ENCODE measurements around the gene MICU1. TPM values are rescaled to one million over a fixed set of nuclear protein-coding genes. Genes with fewer than 3 reads are reported as not detected.

MICU1 gene
- total RNA-seq, 1 donor from 2014 or later: 37.2 TPM

DNA sequence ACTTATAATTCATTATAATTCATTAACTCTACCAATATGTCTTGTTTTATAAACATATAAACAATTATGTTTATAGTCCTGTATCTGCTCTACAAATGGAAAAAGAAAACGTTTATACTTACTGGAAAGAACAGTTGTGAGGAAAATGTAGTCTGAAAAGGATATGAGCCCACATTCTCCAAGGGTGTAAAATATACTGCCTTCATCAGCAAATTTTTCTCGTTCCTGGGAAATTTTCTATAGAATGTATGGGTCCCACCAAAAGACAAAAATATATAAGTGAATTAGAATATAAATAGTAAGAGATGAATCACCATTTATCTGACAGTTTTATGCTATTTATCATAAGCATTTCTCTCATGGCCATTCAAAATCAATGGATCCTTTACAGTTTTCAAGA, 117.8 kb downstream of the MICU1 start:
- Histone ChIP-seq H3K4me3 (ENCODE audit: low read depth, low read length) (no peak overlapping the region), H3K36me3 (ENCODE audit: control insufficient read depth, insufficient read depth, low read length) (no peaks in the 10 kb centered on the region), H3K27me3 (ENCODE audit: control insufficient read depth, insufficient read depth, low read length) (no peaks in the 10 kb centered on the region)
- TF ChIP-seq, protein P1, sequence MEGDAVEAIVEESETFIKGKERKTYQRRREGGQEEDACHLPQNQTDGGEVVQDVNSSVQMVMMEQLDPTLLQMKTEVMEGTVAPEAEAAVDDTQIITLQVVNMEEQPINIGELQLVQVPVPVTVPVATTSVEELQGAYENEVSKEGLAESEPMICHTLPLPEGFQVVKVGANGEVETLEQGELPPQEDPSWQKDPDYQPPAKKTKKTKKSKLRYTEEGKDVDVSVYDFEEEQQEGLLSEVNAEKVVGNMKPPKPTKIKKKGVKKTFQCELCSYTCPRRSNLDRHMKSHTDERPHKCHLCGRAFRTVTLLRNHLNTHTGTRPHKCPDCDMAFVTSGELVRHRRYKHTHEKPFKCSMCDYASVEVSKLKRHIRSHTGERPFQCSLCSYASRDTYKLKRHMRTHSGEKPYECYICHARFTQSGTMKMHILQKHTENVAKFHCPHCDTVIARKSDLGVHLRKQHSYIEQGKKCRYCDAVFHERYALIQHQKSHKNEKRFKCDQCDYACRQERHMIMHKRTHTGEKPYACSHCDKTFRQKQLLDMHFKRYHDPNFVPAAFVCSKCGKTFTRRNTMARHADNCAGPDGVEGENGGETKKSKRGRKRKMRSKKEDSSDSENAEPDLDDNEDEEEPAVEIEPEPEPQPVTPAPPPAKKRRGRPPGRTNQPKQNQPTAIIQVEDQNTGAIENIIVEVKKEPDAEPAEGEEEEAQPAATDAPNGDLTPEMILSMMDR (IDR thresholded peaks at IDR 0.05; ENCODE audit: insufficient read depth, low read length, poor library complexity, severe bottlenecking): no peak
- DNase-seq (ENCODE audit: low read depth): no peak

DNA sequence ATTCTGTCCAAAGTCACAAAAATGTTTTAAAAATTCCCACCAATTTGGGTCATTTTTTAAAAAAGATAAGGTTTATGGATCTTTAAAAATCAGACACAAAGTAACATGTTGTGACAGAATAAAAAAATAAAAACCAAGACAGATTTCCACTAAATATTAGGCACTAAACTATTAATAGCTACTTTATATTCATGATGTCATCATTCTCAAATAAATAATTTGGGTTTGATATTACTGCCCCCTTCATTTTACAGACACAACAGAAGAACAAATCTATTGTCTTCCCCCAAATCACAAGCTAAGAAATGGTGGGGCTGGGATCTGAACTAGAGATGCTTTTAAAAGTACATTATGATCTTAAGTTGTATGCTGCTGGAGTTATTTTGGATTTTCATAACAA, 119.4 kb downstream of the MICU1 start:
- Histone ChIP-seq H3K36me3 (ENCODE audit: control insufficient read depth, insufficient read depth, low read length) (no peaks in the 10 kb centered on the region), H3K4me3 (ENCODE audit: low read depth, low read length) (no peak overlapping the region), H3K27me3 (ENCODE audit: control insufficient read depth, insufficient read depth, low read length) (no peaks in the 10 kb centered on the region)
- TF ChIP-seq, protein P1 (IDR thresholded peaks at IDR 0.05; ENCODE audit: insufficient read depth, low read length, poor library complexity, severe bottlenecking): no peak
- no peak for DNase-seq (ENCODE audit: low read depth)

DNA sequence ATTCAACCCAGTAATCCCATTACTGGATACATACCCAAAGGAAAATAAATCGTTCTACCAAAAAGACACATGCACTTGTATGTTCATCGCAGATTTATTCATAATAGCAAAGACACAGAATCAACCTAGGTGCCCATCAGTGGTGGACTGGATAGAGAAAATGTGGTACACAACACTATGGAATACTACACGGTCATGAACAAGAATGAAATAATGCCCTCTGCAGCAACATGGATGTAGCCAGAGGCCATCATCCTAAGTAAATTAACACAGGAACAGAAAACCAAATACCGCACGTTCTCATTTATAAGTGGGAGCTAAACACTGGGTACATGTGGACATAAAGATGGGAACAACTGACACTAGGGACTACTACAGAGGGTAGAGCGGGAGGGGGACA, 120.4 kb downstream of the MICU1 start:
- TF ChIP-seq, protein P1 (IDR thresholded peaks at IDR 0.05; ENCODE audit: insufficient read depth, low read length, poor library complexity, severe bottlenecking): no peak
- DNase-seq (ENCODE audit: low read depth): no peak
- Histone ChIP-seq H3K4me3 (ENCODE audit: low read depth, low read length) (no peak overlapping the region), H3K27me3 (ENCODE audit: control insufficient read depth, insufficient read depth, low read length) (no peaks in the 10 kb centered on the region), H3K36me3 (ENCODE audit: control insufficient read depth, insufficient read depth, low read length) (no peaks in the 10 kb centered on the region)

DNA sequence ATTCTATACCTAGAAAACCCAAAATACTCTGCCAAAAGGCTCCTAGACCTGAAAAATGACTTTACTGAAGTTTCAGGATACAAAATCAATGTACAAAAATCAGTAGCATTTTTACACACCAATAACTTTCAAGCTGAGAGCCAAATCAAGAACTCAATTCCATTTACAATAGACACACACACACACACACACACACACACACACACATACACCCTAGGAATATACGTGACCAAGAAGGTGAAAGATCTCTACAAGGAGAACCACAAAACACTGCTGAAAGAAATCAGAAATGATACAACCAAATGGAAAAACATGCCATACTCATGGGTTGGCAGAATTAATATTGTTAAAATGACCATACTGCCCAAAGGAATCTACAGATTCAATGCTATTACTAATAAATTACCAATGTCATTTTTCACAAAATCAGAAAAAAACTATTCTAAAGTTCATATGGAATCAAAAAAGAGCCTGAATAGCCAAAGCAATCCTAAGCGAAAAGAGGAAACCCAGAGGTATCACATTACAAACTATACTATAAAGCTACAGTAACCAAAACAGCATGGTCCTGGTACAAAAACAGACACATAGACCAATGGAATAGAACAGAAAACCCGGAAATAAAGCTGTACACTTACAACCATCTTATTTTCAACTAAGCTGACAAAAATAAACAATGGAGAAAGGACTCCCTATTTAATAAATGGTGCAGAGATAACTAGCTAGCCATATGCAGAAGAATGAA, 122.0 kb downstream of the MICU1 start:
- no peak for DNase-seq (ENCODE audit: low read depth)
- H3K27me3 ChIP-seq (ENCODE audit: control insufficient read depth, insufficient read depth, low read length): no peaks in the 10 kb centered on the region
- no peaks in the 10 kb centered on the region for H3K36me3 ChIP-seq (ENCODE audit: control insufficient read depth, insufficient read depth, low read length)
- H3K4me3 ChIP-seq (ENCODE audit: low read depth, low read length): no peak overlapping the region
- TF ChIP-seq, protein P1 (IDR thresholded peaks at IDR 0.05; ENCODE audit: insufficient read depth, low read length, poor library complexity, severe bottlenecking): no peak

DNA sequence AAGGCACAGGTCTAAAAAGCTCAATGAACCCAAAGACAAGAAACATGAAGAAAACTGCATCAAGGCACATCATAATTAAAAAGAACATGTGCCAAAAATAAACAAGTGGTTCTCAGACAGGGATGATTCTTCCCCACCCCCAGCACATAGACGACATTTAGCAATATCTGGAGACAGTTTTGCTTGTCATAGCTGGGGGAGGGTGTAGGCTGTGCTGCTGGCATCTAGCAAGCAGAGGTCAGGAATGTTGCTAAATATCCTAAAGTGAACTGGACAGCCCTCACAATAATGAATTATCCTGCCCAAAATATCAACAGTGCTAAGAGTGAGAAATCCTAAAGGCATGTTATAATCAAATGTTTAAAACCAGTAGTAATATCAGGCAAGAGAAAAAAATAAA, 122.6 kb downstream of the MICU1 start:
- DNase-seq (ENCODE audit: low read depth): no peak
- TF ChIP-seq, protein P1 (IDR thresholded peaks at IDR 0.05; ENCODE audit: insufficient read depth, low read length, poor library complexity, severe bottlenecking): no peak
- H3K27me3 ChIP-seq (ENCODE audit: control insufficient read depth, insufficient read depth, low read length): no peaks in the 10 kb centered on the region
- H3K4me3 ChIP-seq (ENCODE audit: low read depth, low read length): no peak overlapping the region
- no peaks in the 10 kb centered on the region for H3K36me3 ChIP-seq (ENCODE audit: control insufficient read depth, insufficient read depth, low read length)

DNA sequence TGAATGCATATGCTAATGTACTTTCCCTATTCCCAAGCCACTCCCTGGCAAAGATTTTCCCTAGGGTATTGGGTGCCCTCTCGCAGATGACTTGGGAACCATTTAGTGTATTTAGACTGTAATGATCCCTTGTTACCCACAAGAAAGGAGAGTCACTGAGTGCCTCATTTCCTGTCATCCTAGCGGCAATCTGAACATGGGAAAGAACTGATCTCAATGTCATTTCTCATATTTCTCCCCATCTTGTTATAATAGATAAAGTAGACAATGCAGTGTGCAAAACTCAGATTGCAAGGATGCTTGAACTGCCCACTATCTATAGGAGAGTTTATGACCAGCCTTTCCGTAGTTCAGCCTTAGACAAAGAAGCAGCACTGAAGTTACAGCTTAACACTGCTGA, 123.3 kb downstream of the MICU1 start:
- TF ChIP-seq, protein P1 (IDR thresholded peaks at IDR 0.05; ENCODE audit: insufficient read depth, low read length, poor library complexity, severe bottlenecking): no peak
- no peak for DNase-seq (ENCODE audit: low read depth)
- Histone ChIP-seq H3K4me3 (ENCODE audit: low read depth, low read length) (no peak overlapping the region), H3K27me3 (ENCODE audit: control insufficient read depth, insufficient read depth, low read length) (no peaks in the 10 kb centered on the region), H3K36me3 (ENCODE audit: control insufficient read depth, insufficient read depth, low read length) (no peaks in the 10 kb centered on the region)
